HG03280 (cell line): ENCODE measurements around the gene GLRX5.
A peak's percentile ranks its signal among the peaks of the same experiment; 100 is the strongest.

Source experiments
- ATAC-seq: cut with Tn5 transposase; IDR thresholded peaks from one replicate; pipeline ENCODE4 v1.9.1; 2021; ENCODE audit warnings: mild to moderate bottlenecking, moderate library complexity; ENCODE audit not compliant: unreplicated experiment

Gene GLRX5

DNA sequence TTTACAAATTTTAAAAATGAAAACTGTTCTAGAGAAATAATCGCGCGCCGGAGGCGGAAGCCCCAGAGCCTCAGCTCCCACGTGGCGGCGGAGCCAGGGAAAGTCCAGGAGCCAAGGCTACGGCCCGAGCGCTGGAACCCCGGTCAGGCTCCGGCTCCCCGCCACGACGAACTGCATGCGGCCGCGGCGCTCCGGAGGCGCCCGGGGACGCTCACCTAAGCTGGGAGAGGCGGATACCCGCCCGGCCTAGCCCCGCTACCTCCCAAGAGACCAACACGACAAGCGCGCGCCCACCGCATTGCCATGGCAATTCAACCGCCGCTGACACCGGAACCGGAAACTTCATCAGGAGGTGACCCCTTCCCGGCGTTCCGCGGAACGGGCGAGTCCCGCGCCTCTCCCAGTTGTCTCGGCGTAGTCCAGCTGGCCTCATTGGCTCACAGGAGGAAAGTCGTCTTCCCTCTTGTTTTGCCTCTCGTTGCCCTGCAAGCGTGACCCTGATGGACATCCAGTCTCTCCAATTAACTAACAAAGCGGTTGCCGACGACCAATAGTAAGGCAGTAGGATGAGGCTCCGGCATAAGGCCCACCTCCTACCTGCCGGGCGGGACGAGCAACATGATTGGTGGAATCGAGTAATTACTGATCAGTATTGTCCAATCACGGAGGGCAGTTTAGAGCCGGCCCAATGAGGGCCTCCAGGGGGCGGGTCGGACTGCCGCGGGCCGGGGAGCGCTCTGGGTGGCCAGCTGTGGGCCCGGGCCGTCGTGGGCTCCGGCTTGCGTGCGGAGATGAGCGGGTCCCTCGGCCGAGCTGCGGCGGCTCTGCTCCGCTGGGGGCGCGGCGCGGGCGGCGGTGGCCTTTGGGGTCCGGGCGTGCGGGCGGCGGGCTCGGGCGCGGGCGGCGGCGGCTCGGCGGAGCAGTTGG lies at the start of gene GLRX5:
Gene GLRX5 (plus strand): TSS at position 752 of the 927 bp plus-strand sequence. CDS start 40 bp downstream, at position 792.
- peak; percentile 90 for ATAC-seq

DNA sequence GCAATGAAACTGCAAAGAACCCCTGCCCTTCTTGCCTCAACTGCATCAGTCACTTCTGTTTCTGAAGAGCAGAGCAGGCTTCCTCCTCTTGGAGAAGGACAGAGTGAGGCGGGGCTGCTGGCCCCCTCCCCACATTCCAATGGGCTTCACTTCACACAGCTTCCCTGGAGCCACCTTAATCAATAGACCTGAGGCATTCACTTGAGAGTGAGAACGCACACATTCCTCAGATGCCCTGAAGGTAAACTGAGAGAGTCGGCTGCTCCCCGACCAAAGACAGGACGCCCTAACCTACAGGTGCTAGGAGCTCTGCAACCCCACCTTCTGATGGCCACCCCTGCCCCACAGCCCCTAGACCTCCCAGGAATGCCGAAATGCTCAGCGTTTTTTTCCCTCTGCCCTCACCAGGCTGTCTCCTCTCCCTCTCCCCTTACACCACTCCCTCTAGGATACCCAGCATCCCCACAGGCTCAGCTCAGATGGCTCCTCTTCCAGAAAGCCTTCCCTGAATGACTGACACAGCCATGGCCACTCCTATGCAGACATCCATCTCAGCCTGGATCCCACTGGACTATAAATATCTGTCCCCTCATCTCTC lies 49.5 kb upstream of the GLRX5 start:
- ATAC-seq = no peak

DNA sequence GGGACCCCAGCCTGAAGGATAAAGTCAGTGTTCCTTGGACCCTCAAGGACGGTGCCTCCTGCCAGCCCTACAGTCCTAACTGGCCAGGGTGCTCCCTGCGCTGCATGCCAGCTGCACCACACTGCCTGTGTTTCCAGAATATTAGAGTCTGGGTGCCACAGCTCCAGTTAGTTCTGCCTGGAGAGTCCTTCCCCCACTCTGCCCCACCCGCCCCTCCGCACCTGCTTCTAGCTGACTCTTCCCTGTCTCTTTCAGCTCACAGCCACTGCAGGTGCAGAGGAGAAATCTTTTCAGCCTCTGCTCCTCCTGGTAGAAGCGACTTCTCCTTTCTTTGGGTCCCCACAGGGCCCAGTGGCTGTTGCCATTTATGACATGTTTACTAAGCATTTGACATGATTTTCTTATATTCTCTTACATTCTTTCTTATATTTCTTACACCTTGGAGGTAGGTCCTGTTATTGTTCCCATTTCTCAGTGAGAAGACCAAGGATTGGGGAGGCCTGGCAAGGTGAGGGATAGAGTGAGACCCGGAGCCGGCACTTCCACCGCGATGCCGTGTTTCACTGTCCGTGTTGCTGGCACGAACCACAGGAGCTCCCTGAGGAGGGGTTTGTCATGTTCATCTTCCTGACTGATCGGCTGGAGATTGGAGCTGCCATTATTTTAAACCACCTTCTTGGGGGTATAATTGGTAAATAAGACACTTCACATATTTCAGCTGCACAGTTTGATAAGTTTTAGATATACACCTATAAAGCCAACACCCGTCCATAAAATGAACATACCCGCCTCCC lies 47.8 kb upstream of the GLRX5 start:
- ATAC-seq = no peak

DNA sequence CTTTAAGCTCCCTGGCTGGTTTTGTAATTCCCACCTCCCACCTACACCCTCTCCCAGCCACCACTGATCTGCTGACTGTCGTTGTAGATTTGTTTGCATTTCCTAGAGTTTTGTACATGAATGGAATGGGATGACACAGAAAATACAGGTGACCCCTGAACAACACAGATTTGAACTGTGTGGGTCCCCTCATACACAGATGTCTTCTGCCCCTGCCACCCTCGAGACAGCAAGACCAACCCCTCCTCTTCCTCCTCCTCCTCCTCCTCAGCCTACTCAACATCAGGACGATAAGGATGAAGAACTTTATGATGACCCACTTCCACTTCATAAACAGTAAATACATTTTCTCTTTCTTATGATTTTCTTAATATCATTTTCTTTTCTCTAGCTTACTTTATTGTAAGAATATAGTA lies 47.2 kb upstream of the GLRX5 start:
- ATAC-seq = no peak

DNA sequence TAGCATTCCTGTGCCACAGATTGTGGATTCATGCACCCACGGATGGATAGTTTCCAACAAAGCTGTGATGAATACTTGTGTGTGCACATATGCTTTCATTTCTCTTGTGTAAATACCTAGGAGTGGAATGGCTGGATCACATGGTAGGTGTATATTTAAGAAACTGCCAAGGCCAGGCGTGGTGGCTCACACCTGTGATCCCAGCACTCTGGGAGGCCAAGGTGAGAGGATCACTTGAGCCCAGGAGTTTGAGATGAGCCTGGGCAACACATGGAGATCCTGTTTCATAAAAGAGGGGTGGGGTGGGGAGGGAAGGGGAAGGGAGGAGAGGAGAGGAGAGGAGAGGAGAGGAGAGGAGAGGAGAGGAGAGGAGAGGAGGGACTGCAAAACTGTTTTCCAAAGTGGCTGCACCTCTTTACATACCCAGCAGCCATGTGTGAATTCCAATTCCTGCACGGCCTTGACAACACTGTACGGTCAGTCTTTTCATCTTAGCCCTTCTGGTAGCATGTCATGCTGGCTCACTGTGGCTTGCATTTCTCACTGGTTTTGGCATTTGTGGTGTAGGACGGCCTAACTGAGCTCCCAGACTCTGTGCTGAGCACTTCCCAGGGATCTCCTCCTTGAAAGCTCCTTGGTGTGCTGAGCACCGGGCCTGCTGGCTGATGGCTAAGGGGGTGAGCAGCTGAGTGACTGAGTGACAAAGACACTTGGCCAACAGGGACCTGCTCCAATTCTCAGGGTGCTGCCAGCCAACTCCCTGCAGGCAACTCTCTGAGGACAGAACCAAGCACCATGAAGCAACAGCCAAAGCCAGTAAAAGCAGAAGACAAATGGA lies 46.3 kb upstream of the GLRX5 start:
- ATAC-seq = no peak

DNA sequence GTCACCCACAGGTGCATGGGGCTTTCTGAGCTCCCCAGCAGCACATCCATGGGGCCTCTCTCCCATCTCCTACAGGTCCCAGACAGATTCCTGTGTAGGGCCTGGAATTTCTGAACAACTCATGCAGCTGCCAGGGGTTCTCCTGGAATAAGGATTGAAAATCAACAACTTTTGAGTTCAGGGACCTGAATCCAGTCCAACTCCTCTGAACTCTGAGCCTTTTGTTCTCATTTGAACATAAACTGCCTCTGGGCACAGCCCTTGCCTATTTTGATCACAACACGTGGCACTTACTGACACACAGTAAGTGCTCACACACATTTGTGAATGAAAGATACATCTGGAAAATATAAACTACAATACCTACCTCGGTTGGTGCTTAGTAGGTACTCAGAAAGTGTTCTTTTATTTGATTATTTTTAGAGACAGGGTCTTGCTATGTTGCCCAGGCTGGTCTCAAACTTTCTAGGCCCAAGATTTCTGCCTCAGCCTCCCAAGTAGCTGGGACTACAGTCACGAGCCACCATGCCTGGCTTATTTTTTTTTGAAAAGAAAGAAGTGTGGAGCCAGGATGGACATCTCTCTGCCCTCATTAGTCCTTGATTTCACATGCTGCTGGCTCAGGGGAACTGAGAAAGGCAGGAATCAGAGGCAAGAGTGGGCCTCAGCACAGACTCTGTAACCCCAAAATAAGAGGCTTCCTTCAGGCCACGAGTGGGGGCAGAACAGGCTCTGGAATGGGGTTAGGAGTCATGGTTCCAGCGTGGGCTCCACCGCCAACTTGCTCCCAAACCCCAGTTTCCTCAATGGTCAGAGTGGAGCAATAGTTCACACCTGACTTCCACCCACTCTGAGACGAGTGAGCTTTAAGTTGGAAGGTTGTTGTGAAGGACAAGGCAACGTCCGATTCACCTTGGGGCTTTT lies 45.4 kb upstream of the GLRX5 start:
- no peak for ATAC-seq

DNA sequence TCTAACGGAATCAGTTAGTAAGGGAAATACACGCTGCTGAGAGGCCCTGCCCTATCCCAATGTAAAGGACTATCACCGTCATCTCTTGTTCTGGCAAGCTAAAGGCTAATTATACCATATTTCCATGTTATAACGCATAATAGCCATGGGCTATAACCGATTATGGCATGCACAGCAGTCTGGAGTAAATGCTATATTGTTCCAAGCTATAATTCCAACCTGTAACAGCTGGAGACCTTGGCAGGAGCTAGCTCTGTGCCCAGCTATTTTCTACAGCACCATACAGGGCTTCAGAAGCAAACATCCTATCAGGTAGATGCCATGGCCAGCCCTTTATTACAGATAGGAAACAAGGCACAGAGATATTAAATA lies 44.7 kb upstream of the GLRX5 start:
- no peak for ATAC-seq

DNA sequence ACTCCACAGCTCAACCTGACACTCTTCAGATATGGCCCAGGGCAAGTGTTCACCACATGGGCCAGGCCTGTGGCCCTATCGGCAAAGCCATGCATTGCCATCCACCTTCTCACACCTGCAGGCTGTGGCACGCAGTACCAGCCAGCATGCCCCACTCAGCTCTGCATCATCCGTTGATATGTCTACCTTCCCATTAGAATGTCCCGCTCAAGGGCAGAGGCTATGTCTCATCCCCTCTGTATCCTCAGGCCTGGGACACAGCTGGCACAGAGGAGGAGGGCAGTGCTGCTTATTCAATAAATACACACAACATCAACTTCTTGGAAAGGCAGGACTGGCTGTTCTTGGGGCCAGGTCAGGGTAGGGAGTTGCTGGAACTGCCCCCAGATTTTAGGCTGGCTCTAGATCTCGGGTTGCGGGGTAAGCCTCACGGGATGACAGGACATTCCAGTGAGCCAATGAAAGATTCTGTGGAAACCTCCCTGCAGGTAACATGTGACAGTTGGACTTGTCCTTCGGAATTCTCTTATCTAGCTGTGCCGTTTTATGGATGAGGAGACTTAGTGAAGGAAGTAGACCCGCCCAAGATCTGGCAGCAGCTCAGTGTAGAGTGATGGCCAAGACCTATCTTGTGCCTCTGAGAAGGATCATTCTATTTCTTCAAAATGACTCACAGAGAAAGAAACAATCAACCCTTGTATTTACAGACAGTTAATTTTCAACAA lies 44.0 kb upstream of the GLRX5 start:
- no peak for ATAC-seq

DNA sequence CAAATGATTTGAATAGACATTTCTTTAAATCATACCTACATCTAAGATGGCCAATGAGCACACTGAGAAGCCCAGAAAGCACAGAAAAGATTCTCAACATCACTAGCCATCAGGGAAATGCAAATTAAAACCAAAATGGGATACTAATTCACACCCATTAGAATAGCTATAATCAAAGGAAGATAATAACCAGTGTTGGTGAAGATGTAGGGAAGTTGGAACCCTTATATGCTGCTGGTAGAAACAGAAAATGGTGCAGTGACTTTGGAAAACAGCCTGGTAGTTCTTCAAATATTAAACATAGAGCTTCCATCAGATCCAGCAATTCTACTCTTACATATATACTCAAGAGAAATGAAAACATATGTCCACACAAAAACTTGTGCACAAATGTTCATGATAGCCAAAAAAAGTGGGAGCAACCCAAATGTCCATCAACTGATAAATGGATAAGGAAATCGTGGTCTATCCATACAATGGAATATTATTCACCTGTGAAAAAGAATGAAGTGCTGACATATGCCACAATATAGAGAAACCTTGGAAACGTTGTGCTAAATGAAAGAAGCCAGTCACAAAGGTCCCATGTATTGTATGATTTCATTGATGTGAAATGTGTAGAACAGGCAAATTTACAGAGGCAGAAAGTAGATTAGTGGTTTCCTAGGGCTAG lies 42.8 kb upstream of the GLRX5 start:
- ATAC-seq = no peak

DNA sequence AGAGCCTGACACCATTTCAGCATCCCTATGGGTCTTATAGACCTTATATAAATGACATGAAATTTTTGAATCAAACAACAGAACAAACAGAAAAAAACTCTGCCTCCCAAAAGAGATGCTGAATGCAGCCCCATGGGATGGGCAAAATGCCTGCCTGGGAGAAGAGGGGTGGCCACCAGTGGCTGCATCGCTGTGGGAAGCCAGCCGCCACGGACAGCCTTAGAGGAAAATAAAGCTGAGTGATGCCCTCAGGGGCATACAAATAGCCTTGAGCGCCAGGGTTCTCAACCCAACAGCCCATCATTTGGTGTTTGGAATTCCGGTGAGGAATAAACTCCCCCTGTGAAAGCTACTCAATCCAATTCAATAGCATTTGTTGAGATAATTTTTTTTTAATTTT lies 41.3 kb upstream of the GLRX5 start:
- no peak for ATAC-seq

DNA sequence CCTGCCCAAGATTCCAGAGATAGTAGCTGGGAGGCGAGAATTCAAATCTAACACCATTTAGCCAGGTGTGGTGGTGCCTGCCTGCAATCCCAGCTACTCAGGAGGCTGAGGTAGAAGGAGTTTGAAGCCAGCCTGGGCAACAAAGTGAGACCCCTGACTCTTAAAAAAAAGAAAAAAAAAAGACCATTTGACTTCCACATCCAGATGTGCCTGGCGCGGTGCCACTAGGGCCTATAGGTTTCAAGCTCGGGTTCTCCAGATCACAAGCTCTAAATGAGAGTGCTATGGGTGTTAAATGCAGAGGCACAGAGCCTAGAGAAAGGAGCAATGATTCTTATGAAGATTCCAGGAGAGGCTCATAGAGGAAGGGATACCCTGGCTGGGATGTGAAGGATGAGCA lies 40.9 kb upstream of the GLRX5 start:
- ATAC-seq = no peak

DNA sequence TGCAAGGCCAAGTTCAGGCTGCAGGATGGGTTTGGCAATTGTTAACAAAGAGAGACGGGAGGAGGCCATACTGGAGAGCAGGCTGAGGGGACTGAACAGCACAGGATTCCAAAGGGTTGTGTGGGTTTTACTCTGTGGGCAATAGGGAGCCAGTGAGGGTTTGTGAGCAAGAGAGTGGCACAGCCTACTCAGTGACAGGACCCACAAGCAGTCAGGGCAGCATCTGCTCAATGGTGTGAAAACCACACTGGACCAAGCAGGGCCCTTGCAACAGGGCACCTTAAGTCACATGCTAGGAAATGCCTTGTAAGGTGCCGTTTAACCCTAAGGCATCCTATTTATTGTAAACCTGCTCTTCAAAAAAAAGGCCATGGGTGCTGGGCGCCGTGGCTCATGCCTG lies 40.4 kb upstream of the GLRX5 start:
- ATAC-seq = no peak

DNA sequence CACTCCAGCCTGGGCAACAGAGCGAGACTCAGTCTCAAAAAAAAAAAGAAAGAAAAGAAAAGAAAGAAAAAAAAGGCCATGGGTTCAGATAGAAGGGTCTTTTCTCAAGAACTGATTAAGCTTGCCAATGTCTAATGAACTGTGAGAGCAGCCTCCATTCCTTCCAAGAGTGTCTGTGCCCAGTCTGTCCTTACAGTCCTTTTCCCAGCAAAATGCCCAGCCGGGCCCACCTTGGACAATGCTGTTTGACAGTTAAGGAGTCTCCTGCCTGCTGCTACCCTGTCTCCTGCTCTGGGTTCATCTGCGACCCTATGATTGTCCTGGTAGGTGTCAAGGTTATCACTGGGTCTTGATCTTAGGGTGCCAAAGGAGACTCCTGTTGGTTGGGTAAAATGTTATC lies 39.8 kb upstream of the GLRX5 start:
- ATAC-seq = no peak

DNA sequence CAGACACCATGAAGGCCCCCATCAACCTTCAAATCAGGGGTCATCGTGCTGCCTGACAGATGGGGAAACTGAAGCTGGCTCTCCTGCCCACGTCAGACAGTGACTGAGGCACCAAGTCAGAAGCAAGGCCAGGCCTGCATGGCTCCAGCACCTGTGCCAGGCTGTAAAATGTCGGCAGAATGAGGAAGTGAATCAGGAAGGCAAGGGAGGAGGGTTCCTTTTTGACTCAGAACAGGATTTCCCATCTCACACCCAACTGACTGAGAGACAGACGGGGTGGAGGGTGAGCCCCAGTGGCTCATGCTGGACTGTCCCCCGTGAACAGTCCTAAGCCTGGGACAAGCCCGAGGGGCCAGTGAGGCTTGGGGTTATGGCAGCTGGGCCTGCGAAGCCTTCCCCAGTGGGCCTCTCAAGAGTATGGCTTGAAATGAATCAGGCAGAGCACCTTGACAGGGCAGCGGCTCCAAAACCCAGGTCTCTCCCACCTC lies 39.3 kb upstream of the GLRX5 start:
- peak; percentile 83 for ATAC-seq

DNA sequence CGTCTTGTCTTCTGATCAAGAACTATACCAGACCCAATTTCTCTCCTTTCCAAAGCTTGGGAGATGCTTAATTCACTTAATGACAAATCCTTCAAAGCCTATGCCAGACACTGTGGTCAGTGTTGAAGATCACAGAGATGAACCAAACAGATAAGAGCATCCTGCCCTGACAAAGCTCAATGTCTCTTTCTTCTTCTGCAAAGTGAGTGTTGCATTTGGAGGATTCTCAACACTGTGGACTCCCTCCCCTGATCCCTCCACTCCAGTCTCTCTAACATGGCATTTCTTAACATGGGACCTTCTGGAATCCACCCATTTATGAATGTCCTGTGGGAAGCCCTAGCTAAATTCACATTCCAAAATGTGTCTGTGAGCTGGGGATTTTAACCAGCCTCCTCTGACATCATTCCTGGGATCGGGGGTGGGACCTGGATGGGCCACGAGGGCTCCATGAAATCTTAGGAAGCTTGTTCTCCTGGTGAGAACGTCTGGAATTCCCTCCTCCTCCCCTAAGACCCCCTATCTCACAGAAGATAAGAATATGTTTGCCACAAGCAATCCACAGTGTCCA lies 38.7 kb upstream of the GLRX5 start:
- ATAC-seq = no peak

DNA sequence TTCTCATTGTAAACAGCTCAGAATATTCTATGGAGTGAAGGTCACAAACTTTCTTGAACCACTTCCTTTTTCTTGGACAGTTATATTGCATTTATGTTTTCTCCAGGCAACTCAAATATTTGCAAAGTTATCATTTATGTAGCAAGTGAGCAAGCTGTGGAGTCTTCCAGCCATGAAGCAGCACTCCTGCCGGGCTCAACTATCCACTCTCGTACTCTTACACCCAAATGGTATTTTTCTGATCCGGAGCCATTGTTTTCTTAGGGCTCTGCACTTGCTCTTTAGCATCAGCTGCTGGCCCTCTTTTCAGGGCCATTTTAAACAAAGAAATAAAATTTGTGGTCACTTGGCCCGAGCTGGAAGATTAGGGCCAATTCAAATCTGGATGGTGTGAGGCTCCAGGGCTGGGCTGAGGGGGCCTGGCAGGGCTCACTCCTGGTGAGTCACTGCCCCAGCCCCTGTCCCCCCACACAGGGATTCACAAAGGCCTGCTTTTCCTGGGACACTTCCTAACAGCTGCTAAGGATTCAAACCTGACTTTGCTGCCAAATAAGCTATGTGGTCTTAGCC lies 38.1 kb upstream of the GLRX5 start:
- ATAC-seq = no peak

DNA sequence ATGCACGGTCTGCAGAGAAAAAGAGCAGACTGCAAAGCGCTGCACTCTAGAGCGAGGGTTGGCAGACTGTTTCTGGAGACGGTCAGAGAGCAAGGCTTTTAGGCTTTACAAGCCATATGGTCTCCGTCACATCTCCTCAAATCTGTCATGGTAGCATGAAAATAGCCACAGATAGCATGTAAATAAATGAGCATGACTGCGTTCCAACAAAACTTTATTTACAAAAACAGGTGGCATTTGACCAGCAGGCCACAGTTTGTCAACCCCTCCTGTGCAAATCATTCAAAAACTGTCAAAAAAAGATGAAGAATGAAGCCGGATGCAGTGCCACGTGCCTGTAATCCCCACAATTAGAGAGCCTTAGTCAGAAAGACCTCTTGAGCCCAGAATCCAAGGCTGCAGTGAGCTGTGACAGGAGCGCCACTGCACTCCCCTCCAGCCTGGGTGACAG lies 37.3 kb upstream of the GLRX5 start:
- ATAC-seq = no peak
